Vagina (tissue), 2 donors: Measurements from ENCODE around the gene NF2. TPM values are rescaled to one million over a fixed set of nuclear protein-coding genes. Genes with fewer than 3 reads are reported as not detected.

Source experiments
- DNase-seq, 2 donors: peaks; one replicate each; pipeline ENCODE4 v3.0.0-alpha.2; 2017; ENCODE audit errors: extremely low spot score in 2 of 2
- H3K27ac ChIP-seq: fragments of 200-600 bp; sonication (generic); one replicate; pipeline ENCODE4 v1.5.1; 2019
- H3K27me3 ChIP-seq: fragments of 200-600 bp; sonication (generic); one replicate; pipeline ENCODE4 v1.5.1; 2019
- H3K36me3 ChIP-seq, 2 donors: fragments of 200-600 bp; sonication (generic); one replicate each; pipeline ENCODE4 v1.5.1; 2017 to 2019
- H3K4me1 ChIP-seq: fragments of 200-600 bp; sonication (generic); one replicate; pipeline ENCODE4 v1.5.1; 2019
- H3K4me3 ChIP-seq, 2 donors: fragments of 200-600 bp; sonication (generic); 1 replicate in 1 of 2; 2 replicates in 1 of 2; pipeline ENCODE4 v1.5.1; 2016 to 2019
- H3K9me3 ChIP-seq: fragments of 200-600 bp; sonication (generic); one replicate; pipeline ENCODE4 v1.5.1; 2019
- POLR2A ChIP-seq, 2 donors: fragments of 450-650 bp; IDR thresholded peaks; one replicate each; pipeline ENCODE4 v1.6.1; 2017; ENCODE audit warnings: antibody characterized with exemption in 2 of 2, mild to moderate bottlenecking in 2 of 2, moderate library complexity in 2 of 2
- POLR2AphosphoS5 ChIP-seq, 2 donors: sonication (generic); formaldehyde crosslinking; IDR thresholded peaks; one replicate each; pipeline ENCODE4 v1.9.0; 2017; ENCODE audit warnings: antibody characterized with exemption in 2 of 2, mild to moderate bottlenecking in 2 of 2, low read depth in 1 of 2; ENCODE audit not compliant: insufficient read depth in 1 of 2
- intact Hi-C: fragments of 100-400 bp; cut with DNase I; formaldehyde crosslinking; loops from one replicate; pipeline ENCODE4 v1.15.1; 2023
- total RNA-seq: library from RNA; depleted of rRNA; stranded (reverse); fragments of >200 nt; gene quantifications from one replicate; pipeline ENCODE4 v1.2.3, GENCODE V29; 2016
- TF ChIP-seq, protein P1 (sequence below), 3 experiments: fragments of 450-650 bp in 2 of 3; fragments of 200-600 bp in 1 of 3; sonication (generic) in 1 of 3; IDR thresholded peaks; one replicate each; pipeline ENCODE4 v1.5.1; 2017 to 2019; ENCODE audit warnings: antibody characterized with exemption in 3 of 3, mild to moderate bottlenecking in 2 of 3, moderate library complexity in 2 of 3

NF2 gene
- total RNA-seq, 1 donor from 2014 or later = 15.7 TPM

GRCh38 chr22:29737251-29738117 is 134.1 kb downstream of the NF2 start:
- Histone ChIP-seq H3K9me3 (no peaks in the 10 kb centered on the region), H3K27me3 (no peaks in the 10 kb centered on the region), H3K4me1 (peaks cover 15% of the 10 kb centered on the region), H3K36me3 (peaks cover 0 to 5% of the 10 kb centered on the region in 2 donors), H3K4me3 (no peak overlapping the region), H3K27ac (no peak overlapping the region)
- intact Hi-C loops = no loop called here
- no peak for DNase-seq
- TF ChIP-seq, protein P1, sequence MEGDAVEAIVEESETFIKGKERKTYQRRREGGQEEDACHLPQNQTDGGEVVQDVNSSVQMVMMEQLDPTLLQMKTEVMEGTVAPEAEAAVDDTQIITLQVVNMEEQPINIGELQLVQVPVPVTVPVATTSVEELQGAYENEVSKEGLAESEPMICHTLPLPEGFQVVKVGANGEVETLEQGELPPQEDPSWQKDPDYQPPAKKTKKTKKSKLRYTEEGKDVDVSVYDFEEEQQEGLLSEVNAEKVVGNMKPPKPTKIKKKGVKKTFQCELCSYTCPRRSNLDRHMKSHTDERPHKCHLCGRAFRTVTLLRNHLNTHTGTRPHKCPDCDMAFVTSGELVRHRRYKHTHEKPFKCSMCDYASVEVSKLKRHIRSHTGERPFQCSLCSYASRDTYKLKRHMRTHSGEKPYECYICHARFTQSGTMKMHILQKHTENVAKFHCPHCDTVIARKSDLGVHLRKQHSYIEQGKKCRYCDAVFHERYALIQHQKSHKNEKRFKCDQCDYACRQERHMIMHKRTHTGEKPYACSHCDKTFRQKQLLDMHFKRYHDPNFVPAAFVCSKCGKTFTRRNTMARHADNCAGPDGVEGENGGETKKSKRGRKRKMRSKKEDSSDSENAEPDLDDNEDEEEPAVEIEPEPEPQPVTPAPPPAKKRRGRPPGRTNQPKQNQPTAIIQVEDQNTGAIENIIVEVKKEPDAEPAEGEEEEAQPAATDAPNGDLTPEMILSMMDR (IDR thresholded peaks at IDR 0.05) = no peak
- TF ChIP-seq POLR2A (IDR thresholded peaks at IDR 0.05) = no peak
- TF ChIP-seq POLR2AphosphoS5 (IDR thresholded peaks at IDR 0.05; ENCODE audit: insufficient read depth in 1 of 2, low read depth in 1 of 2) = no peak

DNA sequence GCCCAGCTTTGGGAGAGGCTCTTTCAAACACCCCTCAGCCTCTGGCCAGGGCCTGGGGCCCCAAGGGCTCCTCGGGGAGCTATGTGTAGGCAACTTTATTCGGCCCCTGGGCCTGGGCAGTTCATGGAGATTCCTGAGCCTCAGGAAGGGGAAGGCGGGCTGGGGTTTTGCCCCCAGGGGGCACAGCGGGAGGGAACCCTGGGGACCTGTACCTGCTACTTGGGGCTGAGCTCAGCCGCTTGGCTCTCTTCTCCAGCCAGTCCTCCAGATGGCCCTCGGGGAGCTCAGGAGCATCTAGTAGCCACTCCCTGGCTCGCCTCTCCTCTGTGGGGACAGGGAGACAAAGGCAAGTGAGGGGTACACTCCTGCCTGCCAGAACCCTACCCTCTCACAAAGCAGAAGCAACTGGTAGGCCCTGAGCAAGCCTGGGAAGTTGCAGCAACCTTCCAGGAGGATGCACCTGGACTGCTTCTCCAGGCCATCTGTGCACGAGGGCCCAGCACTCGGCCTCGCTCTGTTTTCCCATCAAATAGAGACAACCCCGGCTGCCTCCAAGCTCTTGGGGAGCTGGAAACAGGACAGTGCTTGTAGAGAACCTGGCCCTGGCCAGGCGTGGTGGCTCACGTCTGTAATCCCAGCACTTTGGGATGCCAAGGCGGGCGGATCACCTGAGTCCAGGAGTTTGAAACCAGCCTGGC is 134.8 kb downstream of the NF2 start:
- Histone ChIP-seq H3K4me1 (peaks cover 11% of the 10 kb centered on the region), H3K27me3 (no peaks in the 10 kb centered on the region), H3K36me3 (peaks cover 0 to 5% of the 10 kb centered on the region in 2 donors), H3K27ac (no peak overlapping the region), H3K4me3 (no peak overlapping the region), H3K9me3 (no peaks in the 10 kb centered on the region)
- intact Hi-C loops = no loop called here
- TF ChIP-seq, protein P1 (IDR thresholded peaks at IDR 0.05) = no peak
- TF ChIP-seq POLR2AphosphoS5 (IDR thresholded peaks at IDR 0.05; ENCODE audit: insufficient read depth in 1 of 2, low read depth in 1 of 2) = no peak
- TF ChIP-seq POLR2A (IDR thresholded peaks at IDR 0.05) = no peak
- no peak for DNase-seq

DNA sequence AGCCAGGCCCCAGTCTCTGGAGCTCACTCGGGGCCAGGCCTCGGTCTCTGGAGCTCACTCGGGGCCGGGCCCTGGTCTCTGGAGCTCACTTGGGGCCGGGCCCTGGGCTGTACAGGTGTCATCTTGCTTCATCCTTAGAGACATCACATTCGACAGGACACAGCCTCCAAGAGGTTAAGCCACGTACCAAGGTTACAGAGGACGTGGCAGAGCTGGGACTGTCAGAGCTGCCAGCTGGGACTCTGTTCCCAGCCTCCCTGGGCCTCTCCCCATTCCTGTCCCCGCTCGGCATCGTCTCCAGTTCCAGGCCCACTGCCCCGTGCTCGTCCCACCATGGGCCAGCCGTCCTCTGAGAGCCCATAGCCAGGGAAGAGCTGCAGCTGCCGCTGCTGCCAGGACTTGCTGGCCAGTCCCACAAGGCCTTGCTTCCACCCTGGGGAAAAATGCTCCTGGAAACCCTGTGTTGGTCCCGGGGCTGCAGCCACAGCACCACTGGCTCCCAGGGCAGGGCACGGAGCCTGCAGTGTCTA is 136.0 kb downstream of the NF2 start:
- intact Hi-C loops = no loop called here
- no peaks in the 10 kb centered on the region for H3K9me3 ChIP-seq
- DNase-seq = no peak
- TF ChIP-seq, protein P1 (IDR thresholded peaks at IDR 0.05) = no peak
- TF ChIP-seq POLR2AphosphoS5 (IDR thresholded peaks at IDR 0.05; ENCODE audit: insufficient read depth in 1 of 2, low read depth in 1 of 2) (no peak), POLR2A (IDR thresholded peaks at IDR 0.05) (no peak)
- H3K4me1 ChIP-seq = peaks cover 2% of the 10 kb centered on the region
- no peaks in the 10 kb centered on the region for H3K27me3 ChIP-seq
- H3K27ac ChIP-seq = no peak overlapping the region
- peaks cover 0 to 5% of the 10 kb centered on the region in 2 donors for H3K36me3 ChIP-seq
- H3K4me3 ChIP-seq = no peak overlapping the region

DNA sequence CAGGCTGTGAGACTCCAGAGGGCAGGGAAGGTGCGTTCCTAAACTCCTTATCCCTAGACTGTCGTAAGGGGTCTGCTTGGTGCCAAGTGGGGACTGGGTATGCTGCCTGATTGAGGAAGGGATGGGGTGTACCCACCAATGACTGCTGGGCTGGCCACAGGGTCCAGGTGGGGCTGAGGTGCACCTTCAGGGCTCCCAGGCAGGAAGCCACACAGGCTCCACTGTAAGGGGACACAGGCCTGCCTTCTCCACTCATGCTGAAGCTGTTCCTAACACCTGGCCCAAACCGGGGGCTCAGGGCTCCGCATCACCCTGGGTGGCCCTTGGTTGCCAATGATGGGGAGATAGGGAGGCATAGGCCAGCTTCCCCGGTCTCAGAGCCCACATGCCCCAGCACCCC is 136.8 kb downstream of the NF2 start:
- H3K9me3 ChIP-seq = no peaks in the 10 kb centered on the region
- no peak for DNase-seq
- intact Hi-C loops = no loop called here
- peaks cover 0 to 5% of the 10 kb centered on the region in 2 donors for H3K36me3 ChIP-seq
- TF ChIP-seq POLR2A (IDR thresholded peaks at IDR 0.05) (no peak), POLR2AphosphoS5 (IDR thresholded peaks at IDR 0.05; ENCODE audit: insufficient read depth in 1 of 2, low read depth in 1 of 2) (no peak)
- TF ChIP-seq, protein P1 (IDR thresholded peaks at IDR 0.05) = no peak
- peaks cover 10% of the 10 kb centered on the region for H3K4me1 ChIP-seq
- no peaks in the 10 kb centered on the region for H3K27me3 ChIP-seq
- H3K4me3 ChIP-seq = no peak overlapping the region
- H3K27ac ChIP-seq = no peak overlapping the region
